Vagina (tissue), 2 donors: ENCODE data around the gene PDRG1.

Experiments used
- CTCF ChIP-seq, 3 experiments: fragments of 450-650 bp in 2 of 3; fragments of 200-600 bp in 1 of 3; sonication (generic) in 1 of 3; IDR thresholded peaks; one replicate each; pipeline ENCODE4 v1.5.1; 2017 to 2019; ENCODE audit warnings: antibody characterized with exemption in 3 of 3, mild to moderate bottlenecking in 2 of 3, moderate library complexity in 2 of 3
- POLR2A ChIP-seq, 2 donors: fragments of 450-650 bp; IDR thresholded peaks; one replicate each; pipeline ENCODE4 v1.6.1; 2017; ENCODE audit warnings: antibody characterized with exemption in 2 of 2, mild to moderate bottlenecking in 2 of 2, moderate library complexity in 2 of 2

- TF ChIP-seq POLR2A (IDR thresholded peaks at IDR 0.05) = no peak
- TF ChIP-seq CTCF (IDR thresholded peaks at IDR 0.05) = no peak
These were observed 17.4 kb downstream of the PDRG1 start for GRCh38 chr20:31934491-31934890.
